ENCODE measurements around the gene HS3ST4. TPM values are rescaled to one million over a fixed set of nuclear protein-coding genes. Genes with fewer than 3 reads are reported as not detected.
"Not testable (repeated sequence)": the region's sequence is repeated elsewhere in the genome, so short reads cannot be mapped to it uniquely, and the experiment has no call there.

The HS3ST4 gene
- total RNA-seq, 2 donors from 2014 or later, result not detected

DNA sequence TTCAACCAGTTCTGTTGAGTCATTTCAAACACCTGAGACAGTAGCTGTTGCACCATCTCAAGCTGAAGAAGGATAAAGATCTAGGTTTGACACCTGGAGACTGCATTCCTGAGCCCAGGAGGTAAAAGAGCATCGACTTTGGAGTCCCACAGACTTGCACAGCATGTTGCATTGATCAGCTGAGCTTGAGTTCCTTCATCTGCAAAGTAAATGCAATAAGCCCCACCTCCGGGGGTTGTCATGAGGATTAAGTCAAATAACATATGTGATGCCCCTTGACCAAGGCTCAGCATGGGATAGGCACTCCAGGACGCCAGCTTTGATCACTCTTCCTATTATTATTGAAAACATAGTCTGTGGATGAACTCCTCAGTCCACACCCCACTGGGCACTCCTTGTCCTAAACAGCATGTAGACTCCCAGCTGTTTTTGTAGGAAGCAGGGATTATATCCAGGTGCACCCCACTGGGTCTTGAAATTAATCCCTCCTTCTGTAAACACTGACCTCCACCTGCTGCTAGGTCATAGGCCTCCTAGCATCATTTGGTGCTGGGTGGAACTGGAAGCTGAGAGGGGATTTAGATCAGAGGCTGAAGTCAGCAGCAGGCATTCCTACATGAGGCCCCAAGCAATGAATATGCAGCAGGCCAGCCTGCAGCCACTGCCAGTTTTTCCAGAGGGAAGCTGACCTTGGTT, 259.0 kb downstream of the HS3ST4 start:
- intact Hi-C loops (cut with DNase I), result no loop called here
- DNase-seq (ENCODE audit: low spot score), result no peak

DNA sequence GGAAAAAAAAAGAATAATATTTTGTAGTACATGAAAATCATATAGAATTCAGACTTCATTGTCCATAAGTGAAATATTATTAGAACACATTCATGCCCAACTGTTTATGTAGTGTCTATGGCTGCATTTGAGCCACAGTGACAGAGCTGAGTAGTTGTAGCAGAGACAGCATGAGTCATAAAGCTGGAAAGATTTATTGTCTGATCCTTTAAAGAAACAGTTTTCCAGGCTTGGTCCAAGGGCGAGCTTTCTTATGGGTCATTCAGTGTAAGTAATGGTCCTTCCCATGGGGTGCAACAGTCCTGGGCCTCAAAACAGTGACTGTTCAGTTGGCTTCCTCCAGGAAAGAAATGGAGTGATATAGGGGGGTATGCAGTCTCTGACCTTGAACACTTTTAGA, 260.2 kb downstream of the HS3ST4 start:
- intact Hi-C loops (cut with DNase I), result no loop called here

DNA sequence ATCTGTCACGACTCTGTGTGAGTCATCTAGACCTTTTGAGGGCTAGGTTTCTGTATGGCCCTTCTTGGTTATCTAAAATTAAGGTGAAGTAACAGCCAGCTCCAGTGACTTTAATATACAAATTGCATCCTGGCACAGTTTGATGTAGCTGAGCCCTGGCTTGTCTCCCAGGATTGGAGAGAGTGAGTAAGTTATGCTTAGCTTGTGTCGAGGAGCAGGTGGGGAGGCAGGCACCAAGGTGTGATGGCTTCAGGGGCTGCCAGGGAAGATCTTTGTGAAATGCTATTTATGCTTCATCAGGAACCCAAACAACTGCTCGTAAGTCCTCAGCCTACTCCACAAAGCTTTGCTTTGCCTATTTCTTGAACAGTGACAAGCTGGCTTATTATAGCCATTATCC, 261.2 kb downstream of the HS3ST4 start:
- DNase-seq (ENCODE audit: low spot score), result no peak
- intact Hi-C loops (cut with DNase I), result no loop called here

More for the DNA sequence above, 260.2 kb downstream of the HS3ST4 start:
- no peak for DNase-seq (ENCODE audit: low spot score)

DNA sequence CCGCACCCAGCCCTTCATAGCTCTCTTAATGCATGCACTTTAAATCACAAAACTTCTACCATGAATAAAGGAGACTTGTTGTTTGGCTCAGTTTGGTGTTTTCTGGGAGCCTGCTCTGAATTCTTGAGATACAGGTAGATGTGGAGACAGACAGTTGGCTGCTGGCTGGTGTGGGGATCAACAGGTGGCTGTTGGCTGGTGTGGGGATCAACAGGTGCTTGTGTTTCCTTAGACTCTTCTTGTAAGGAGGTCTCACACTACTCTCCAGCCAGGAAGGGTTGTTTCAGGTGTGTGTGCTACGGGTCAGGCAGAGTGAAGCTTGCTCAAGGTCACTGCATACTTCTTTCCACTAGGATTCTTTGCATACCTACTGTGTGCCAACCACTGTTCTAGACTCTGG, 265.9 kb downstream of the HS3ST4 start:
- intact Hi-C loops (cut with DNase I), result no loop called here

DNA sequence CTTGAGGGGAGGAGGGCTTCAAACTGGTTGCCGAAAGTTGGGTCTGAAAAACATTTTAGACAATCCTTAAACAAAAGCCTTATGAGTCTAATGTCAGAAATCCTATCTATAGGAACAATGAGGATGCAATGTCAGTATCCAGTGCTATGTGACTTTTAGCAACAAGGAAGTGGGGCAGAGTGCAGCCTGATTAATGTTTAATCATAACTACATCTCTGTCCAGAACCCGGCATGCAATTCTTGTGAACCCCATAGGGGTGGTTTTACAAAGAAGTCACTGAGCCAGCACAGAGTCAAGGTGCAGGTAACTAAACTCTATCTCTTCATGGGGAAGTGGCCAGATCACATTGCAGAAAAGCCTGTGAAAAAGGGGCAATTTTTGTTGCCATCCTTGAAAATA, 267.5 kb downstream of the HS3ST4 start:
- no peak for DNase-seq (ENCODE audit: low spot score)
- intact Hi-C loops (cut with DNase I), result no loop called here

More for the DNA sequence above, 265.9 kb downstream of the HS3ST4 start:
- DNase-seq (ENCODE audit: low spot score), result no peak

DNA sequence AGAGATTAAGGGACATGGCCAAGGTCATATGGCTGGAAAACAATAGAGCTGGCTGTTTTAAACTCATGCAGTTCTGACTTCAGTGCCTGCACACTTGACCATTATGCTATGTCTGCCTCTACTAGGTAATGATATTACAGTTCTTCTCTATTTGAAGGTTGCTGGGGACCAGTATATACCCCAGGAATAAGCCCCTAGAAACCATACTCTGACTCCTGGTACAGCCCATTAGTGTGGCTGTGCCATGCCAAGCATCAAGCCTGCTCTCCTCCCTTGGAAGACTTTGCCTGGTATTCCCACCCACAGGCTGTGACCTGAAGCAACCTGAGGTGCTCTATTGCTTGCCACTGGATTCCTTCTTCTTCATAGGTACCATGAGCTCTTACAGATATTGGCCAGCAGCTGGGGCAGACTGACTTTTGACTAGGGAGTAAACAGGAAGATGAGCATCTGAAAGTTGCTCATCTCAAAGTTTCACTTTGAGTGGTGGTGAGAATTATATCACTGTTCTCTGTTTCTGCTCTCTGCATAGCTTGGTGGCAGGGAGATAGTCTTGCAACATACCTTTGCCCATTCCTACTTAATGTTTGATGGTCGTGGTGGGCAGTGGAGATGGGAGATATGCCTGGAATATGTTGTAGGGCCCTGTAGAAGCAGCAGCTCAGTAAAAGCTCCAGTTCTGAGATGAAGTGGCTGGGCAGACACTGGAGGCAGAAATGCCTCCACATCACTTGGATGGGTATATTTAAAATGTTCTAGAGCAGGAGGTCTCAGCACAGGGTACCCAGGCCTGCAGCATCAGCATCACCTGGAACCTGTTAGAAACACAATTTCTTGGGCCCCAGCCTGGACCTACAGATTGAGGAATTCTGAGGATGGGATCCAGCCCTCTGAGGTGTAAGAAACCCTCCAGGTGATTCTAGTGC, 274.7 kb downstream of the HS3ST4 start:
- intact Hi-C loops (cut with DNase I), result no loop called here
- no peak for DNase-seq (ENCODE audit: low spot score)

DNA sequence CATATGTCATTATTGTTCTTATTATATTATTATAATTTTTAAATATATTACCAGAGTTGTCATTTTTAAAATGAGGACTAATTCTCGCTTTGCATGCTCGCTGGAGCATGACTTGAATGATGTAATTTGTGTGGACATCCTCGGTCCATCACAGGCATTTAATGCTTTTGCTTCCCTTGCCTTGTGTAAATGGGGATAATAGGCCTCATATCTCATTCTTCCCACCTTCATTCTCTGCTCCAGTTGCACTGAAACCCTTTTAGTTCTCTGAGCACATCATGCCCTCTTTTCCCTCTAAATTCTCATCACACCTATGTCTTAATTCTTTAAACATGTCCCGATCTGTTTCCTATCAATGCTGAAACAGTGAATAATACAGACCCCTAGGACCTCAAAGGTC, 285.4 kb downstream of the HS3ST4 start:
- no peak for DNase-seq (ENCODE audit: low spot score)
- intact Hi-C loops (cut with DNase I), result no loop called here

DNA sequence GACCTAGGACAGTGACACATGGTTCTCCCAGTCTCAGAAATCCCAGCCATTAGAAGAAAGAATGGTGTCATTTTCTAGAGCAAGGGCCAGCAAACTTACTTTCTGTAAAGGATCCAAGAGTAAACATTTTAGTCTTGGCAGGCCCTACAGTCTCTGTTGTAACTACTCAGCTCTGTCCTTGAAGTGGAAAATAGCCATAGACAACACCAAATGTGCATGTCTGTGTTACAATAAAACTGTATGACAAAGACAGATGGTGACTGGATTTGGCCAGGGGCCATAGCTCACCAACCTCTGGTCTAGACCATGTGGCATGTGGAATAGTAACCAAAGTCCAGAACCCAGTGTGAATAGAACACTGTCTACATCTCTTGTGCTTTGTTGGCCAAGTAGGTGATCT, 286.5 kb downstream of the HS3ST4 start:
- no peak for DNase-seq (ENCODE audit: low spot score)
- intact Hi-C loops (cut with DNase I), result no loop called here

DNA sequence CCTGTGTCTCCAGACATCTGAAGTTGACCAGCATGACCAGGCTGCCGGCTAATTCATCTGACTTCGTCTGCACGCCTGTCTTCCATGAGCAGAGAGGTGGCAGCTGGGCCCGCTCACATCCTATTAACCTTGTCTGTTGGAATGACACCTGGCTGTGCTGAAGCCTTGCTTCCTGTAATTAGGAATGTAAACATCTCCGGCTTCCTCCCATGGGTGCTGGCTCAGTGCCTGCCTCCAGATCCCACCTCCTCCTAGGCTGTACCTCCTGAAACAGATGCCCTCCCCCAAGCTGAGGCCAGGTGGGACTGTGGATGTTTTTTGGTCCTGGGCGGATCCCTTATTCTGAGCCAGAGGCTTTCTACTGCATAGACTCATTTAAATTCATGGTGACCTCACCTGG, 296.3 kb downstream of the HS3ST4 start:
- DNase-seq (ENCODE audit: low spot score), result no peak
- intact Hi-C loops (cut with DNase I), result no loop called here

DNA sequence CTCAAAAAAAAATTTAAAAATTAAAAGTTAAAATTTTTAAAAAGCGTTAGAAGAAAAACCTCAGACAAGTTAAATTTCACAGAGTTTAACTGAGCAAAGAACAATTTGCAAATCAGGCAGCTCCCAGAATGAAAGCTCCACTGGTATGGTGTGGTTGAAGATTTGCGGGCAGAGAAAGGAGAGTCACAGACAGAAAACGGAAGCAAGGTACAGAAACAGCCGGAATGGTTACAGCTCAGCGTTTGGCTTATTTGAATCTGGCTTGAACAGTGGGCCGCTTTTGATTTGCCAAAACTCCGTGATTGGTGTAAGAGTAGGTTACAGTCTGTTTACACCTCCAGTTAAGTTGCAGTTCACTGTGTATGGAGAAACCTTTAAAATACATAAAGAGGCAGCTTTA, 297.1 kb downstream of the HS3ST4 start:
- intact Hi-C loops (cut with DNase I), result no loop called here
- DNase-seq (ENCODE audit: low spot score), result no peak

DNA sequence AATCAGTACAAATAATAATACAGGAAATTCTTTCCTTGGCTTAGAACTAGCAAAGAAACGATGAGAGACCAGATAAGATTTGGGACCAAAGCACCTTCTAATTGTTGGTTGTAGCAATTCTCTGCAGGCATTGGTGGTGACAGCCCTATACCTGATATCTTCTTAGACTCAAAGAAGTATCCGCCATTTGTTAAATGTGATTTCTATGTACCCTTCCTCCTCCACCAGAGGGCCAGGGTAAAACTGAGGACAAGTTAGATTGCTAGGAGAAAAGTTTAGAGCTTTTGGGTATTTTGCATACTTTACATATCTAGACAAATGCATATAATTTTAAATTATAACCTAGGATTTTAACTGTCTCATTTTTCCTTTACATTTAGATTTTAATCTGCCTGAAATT, 304.3 kb downstream of the HS3ST4 start:
- intact Hi-C loops (cut with DNase I), result no loop called here
- DNase-seq (ENCODE audit: low spot score), result no peak

DNA sequence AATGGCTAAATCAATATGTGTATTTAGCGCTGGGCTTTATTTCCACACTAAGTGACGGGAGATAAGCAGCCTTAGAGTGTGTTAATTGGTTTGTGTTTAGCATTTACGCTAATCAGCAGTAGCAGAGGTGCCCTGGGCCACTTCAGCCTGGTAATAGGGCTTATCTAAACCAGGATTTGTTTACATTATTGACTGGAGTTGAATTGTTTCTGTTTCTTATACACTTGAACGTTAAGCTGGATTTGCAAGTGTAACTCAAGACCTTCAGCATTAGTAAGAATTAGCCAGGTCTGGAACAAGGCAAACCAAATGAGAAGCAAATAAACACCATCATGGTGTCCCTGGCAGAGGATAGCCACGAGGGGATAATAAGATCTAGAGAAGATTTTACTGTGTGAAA, 313.6 kb downstream of the HS3ST4 start:
- no peak for DNase-seq (ENCODE audit: low spot score)
- intact Hi-C loops (cut with DNase I), result no loop called here

DNA sequence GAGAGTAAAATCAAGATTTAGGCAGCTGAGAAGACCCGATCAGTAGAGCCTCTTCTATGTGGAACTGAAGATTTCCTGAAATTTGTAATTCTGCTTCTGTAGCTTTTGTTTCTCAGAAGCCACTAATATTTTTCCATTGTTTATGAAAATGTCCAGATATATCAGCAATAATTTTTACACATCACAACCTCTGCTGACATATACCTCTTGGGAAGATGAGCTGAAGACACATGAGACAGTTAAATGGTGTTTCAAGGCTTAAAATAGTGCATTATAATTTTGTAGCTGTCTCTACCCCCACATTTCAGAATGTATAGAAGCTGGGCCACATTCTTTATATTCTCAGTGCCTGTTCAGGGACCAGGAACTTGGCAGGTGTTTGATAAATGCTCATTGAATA, 320.6 kb downstream of the HS3ST4 start:
- intact Hi-C loops (cut with DNase I), result no loop called here
- DNase-seq (ENCODE audit: low spot score), result no peak

DNA sequence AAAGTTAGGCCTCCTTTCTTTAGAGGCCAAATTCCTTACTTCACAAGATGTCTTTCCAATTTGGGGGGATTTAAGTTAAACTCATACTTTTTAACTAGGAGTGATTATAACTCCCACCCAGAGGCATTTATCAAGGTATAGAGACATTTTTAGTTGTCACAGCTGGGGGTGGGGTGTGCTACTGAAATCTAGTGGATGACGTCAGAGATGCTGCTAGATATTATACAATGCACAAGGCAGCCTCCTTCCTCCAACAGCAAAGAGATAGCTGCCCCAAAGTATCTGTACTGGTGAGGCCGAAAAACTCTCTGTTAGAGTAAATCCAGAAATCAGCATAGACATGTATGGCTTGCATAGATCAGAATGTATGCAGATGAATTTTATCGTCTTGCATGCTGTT, 324.0 kb downstream of the HS3ST4 start:
- intact Hi-C loops (cut with DNase I), result loop anchor here in 1 of 2 donors (2.0 kb wide), 1 partner anchor 67 kb away; no protein-coding TSS in a partner anchor
- no peak for DNase-seq (ENCODE audit: low spot score)

DNA sequence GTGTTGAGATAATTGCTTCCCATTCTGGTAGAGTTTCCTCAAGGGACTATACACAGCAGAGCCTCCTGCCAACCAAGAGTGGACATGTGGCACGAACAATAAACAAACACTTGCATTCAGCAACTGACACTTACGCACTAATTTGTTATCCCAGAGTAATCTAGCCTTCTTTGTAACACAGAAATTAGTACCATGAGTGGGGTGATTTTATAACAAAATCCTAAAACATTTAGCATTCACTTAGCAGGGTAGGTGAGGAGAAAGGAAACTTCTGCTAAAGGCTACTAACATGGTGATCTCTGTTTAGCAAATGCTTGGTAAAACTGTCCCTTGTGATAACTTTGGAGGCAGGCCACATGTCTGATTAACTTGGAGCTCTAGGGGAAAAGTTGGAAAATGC, 325.2 kb downstream of the HS3ST4 start:
- intact Hi-C loops (cut with DNase I), result no loop called here
- no peak for DNase-seq (ENCODE audit: low spot score)

DNA sequence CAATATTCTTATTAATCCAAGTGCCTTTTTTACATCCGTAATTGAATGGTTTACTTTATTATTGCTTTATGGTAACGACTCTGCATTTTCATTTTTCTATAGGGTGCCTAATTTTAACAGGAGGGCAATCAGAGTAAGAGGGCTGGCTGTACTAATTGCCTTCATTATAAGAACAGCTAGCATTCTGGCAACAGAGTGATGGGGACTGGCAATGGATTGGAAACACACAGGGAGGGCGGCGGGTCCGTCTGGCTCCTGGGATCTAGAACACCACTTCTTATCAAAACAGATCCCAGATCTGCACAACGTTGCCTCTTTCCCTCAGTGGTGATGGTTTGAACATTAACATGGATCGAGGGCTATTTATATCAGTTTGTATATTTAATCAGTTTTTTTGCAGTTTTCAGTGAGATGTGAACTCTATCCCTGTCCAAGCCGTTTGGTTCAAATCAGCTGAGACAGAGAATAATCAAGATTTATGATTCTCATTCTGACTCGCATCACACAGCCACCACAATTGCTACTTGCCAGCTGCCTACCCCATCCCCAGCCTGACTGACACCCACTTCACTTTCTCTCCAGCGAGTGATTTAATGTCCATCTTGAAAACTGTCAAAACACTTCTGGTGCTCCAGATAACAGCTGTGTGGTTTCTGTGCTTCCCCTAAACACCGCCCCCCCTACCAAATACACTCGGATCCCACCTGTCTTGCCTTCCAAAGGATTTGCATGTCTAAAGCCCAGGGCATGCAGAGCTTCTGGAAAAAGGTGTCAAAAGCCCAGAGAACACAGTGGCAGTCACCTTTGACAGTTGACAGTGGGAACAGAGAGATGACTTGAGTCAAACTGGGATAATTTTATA, 327.9 kb downstream of the HS3ST4 start:
- no peak for DNase-seq (ENCODE audit: low spot score)
- intact Hi-C loops (cut with DNase I), result no loop called here

DNA sequence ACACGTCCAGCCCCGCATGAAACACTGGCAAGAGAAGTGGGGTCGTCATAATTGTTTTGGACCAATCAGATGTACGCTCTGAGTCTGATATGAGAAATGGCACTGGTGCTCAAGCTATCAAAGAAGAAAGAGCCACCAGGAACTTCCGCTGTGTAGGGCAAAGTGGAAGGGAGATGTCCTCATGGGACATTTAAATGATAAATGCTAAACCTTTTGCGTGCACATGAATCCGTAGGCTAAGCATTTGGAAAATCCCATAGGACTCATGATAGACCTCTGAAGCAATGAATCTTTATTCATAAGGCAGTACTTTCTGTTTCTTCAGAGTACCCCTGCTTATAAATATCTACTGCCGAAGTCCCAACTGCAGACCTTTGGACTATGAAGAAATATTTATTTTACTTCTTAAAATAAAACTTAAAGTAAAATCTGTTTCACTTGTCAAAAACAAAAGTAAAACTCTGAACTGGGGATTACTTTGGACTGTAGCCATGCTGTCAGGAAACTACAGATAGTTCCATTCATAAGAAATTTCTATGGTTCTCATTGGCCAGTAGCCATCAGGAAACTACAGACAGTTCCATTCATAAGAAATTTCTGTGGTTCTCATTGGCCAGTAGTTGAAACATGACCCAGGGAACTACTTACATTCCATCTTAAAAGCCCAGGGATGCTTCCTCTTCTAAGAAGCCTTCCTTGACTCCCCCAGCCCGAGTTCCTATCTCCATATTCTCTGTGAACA, 335.1 kb downstream of the HS3ST4 start:
- no peak for DNase-seq (ENCODE audit: low spot score)
- intact Hi-C loops (cut with DNase I), result no loop called here

DNA sequence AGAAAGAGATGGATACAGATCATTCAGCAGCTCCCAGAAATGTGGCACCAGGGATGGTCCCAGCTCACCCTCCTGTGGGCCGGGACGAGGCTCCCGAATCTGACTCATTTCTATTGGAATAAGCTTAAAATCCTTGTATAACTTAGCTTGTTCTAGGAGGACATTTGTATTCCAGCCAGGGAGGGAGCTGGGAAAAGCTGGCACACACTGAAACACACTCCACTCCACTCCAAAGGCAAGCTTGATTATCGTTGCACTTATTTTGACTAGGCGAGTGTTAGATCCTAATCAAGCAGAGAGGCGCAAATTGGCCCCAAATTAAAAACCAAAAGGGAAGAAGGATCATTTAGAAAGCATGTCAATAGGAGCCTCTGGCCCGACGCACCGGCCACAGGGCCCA, 339.5 kb downstream of the HS3ST4 start:
- intact Hi-C loops (cut with DNase I), result no loop called here
- no peak for DNase-seq (ENCODE audit: low spot score)

DNA sequence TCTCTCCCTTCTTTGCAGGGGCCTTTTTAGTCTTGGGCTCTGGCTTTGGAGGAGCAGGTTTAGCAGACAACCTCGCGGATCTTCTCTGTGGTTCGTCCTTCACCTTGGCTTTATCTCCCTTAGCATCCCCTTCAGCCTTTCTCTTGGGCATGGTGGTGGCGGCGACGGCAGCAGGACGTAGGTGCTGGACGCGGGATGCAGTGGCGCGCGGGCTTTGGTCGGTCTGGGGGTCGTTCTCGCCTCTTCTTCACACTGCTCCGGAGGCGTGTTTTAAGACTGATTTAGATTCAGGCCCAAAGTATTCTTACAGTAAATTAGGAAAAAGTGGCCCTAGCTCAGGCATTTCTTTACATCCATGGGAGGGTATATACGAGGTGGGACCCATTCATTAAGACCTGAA, 340.9 kb downstream of the HS3ST4 start:
- DNase-seq (ENCODE audit: low spot score); intact Hi-C loops (cut with DNase I): not testable (repeated sequence)

Measured in posterior vena cava (tissue), 2 donors.